Astrocyte of the hippocampus (primary cell): ENCODE measurements around the gene VWF.

Source experiments
- DNase-seq: peaks from one replicate; pipeline ENCODE4 v3.0.0; 2011; ENCODE audit warnings: low read depth, low spot score

Gene VWF

DNA sequence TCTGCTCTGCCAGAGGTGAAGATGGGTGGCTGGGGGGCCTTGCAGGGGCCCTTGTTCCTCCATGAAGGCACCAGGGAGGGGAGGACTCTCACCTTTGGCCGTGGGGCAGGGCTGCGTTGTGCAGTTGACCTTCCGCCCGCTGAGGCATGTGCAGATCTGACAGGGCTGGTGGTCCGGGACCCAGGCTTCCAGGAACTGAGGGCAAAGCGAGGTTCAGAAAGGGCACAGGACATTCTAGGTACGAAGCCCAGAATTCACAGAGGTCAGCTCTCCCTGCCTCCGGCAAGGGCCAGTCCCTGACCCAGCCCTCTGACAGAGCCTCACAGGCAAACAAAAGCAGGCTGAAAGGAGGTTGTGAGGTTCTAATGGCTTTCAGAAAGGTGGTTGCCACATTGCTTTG, 139.0 kb downstream of the VWF start:
- no peak for DNase-seq

DNA sequence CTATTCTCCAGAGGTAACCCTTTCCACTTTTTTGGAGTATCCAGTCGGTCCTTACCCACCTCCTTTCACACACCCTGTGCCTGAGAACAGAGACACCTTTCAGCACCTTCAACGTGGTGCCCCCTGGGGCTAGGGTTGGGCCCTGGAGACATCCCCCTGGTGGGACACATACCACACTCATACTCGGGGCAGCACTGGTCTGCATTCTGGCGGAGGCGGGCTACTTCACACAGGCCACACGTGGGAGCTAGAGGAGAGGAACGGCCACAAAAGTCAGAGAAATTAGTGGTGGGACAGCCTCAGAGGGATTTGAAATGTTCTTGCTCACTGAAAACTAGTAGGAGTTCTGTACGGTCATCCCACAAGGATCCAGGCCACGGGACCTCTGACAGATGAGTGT, 139.6 kb downstream of the VWF start:
- no peak for DNase-seq

DNA sequence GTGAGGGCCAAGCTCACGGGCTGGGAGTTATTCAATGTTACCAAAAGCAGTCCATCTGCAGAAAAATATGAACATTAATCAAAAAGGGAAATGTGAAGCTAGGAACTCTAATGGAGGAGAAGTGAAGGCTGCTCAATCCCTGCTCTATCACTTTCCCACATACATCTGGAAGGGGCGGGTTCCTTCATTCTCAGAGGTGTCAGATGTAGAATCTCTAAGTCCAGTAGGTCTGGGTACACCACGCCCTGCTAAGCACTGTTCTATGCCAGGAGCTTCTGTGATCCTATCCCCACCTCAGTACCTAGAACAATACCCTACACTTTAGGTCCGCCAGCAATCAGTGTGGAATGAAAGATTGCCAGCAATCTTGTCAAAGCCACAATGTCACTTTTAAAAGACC, 142.4 kb downstream of the VWF start:
- no peak for DNase-seq

DNA sequence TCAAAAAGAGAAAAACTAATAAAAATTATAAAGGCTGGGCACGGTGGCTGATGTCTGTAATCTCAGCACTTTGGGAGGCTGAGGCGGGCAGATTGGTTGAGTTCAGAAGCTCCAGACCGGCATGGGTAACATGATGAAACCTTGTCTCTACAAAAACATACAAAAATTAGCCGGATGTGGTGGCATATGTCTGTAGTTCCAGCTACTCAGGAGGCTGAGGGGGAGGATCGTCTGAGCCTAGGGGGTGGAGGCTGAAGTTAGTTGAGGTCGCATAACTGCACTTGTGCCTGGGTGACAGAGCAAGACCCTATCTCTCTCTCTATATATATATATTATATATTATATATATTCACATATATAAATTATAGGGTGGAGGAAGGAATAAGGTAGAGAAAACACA, 146.9 kb downstream of the VWF start:
- DNase-seq = no peak

DNA sequence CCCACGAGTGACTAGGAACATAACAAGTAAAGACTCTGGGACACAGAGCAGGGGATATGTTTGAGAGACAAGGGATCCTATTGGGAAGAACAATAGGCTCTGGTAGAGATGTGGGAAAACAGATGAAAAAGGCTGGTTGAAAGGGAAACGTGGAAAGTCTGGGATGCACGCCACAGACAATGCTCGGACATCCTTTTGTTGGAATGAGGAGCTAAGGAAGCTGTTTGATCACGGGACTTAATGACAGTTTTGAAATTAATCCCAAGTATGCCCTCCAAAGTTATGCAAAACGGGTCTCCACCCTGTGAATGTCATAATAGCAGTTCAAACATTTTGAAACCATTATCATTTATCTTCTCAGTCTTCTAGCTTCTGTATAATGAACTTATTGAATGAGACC, 147.8 kb downstream of the VWF start:
- DNase-seq = no peak

DNA sequence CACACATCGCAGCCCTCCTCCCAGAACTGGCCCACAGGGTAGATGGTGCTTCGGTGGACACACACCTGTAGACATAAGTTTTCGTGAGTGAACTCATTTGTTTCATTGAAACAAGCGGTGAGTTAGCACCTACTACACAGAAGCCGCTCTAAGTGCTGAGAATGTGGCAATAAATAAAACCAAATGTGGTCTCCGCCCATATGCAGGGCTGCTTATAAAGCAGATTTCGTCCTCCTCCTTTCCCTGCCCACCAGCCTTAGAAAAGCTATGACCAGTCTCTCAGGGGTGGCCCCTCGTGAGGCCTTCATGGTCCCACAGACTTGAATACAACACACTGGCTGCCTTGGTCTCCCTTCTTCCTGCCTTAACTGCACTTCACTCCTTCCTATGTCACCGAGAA, 148.3 kb downstream of the VWF start:
- DNase-seq = no peak

DNA sequence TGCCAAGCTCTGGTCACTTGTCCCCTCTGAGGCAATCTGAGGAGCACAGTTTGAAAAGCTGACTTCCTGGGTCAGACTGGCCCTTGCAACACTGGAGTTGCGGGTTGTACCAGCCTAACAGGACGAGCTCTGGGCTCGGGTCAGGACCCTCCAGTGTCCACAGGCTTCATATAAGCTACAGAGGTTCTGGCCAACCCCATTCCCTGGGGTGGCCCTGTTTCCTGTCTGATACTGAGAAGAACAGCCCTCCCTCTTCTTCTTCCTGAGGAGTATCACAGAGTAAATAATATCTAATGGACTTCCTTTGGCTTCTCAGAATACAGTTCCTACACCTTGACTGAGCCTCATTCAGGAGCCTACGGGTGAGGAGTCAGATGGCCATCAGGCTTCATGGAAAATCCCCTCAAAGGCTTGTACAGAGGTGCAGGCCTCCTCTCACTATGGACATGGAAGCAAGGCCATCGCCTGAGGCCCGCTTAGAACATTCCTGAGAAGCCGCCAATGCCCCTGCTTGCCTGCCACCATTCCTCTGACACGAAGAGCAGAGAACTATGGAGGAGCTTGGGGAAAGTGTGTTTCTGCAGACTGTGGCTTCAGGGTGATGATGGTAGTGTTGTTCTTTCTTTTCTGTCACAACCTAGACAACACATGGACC, 150.9 kb downstream of the VWF start:
- no peak for DNase-seq

DNA sequence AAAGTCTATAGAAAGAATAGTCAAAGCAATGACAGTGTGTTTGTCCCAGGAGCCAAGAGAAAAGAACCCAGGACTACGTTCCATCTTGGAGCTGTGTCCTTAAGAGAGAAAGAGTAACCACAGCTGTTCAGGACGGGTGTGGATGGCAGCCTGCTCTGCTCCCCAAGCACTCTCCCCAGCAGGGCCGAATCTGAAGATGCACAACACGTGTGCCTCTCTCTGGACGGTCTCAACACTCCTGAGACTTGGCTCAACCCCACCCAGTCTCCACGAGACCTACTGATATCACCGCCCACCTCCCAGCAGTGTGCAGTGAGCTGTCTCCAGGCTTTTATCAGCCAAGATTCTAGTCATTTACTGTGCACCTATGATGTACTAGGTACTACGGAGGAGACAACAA, 152.1 kb downstream of the VWF start:
- no peak for DNase-seq

DNA sequence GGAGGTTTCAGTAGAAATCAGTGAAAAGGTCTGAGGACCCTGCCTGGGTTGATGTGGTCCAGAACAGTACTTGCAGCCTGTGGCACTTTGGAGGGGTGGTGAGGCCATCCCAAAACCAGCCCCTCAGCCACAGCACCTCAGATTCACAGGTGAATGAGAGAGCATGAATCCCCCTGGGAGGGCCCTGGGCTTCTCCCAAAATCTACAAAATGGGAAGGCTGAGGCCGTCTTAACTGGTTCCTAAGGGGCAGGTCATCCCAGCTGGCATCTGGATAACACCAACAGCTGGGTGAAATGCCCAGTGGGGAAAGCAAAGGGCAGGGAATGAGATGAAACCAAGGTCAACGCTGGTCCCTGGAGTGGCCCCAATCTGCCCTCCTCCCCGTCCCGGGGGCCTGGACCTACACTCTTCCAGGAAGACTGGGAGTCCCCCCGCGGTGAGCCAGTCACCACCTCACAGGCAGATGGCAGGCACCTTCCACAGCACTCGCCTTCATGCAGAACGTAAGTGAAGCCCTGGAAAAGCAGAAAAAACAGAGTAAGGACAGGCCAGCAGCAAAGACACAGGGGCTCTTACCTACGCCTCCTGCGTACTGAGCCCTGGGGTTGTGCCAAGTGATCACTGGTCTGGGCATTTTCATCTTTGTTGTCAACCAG, 153.1 kb downstream of the VWF start:
- no peak for DNase-seq

DNA sequence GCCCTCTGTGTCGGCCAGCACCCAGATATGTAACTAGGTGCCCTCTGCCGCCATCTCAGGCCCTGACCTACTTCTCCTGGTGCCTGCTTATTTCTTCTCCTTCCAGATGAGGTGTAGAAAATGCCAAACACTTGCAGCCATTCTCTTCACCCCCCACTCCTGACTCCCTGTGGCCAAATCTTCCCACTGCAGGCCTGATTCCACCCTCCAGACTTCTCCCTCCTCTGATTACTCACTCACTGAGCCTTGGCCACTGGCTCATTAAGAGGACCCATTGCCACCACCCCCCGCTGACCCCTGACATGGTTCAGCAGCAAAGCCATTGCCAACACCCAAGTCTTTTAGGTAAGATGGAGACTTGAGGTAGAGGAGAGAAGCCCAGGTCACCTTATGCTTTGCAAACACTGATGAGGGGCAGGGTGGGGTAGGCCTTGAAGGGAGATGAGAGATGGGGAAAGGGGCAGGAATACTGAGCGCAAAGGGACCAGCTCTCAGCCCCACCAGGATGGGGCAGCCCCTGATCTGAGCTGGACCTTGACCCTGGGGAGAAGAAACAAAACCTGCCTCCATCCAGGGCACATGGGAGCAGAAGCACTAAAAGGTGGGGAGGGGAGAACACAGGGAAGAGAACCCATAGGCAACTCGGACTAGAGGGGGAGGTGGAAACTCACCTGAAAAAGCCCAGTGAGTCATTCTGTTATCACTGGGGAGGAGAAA, 154.3 kb downstream of the VWF start:
- DNase-seq = no peak

DNA sequence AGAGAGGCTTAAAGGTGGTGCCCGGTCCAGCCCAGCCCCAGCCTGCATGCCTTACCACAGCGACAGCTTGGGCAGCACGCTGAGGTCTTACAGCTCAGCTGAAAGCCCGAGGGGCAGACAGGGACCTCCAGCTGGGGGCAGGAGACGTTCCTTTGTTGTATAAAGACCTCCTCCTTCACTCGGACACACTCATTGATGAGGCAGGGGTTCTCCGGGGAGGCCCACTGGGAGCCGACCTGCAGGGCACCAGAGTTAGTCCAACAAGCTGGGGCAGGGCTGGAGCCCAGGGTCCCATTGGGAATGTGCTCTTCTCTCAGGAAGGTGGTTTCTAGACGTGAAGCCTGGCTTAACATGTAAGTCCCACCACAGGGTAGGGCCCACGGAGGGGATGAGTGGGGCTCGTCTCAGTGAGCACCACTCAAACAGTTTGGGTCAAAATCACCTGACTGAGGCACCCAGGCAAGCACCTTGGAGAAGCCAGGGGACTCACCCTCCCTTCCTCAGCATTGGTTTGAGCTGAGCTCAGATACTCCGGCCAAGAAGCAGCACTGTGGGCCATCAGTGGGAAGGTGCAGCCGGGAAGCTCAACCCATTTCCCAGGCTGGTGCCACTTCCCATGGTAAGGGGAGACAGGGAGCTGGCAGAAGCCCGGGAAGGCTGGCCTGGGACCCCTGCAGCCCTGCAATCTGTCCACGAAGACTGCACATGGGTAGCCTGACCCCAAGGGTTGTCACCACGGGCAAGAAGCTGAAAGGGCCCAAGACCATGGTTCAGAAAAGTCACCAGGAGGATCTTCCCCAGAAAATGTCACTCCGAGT, 155.1 kb downstream of the VWF start:
- no peak for DNase-seq

DNA sequence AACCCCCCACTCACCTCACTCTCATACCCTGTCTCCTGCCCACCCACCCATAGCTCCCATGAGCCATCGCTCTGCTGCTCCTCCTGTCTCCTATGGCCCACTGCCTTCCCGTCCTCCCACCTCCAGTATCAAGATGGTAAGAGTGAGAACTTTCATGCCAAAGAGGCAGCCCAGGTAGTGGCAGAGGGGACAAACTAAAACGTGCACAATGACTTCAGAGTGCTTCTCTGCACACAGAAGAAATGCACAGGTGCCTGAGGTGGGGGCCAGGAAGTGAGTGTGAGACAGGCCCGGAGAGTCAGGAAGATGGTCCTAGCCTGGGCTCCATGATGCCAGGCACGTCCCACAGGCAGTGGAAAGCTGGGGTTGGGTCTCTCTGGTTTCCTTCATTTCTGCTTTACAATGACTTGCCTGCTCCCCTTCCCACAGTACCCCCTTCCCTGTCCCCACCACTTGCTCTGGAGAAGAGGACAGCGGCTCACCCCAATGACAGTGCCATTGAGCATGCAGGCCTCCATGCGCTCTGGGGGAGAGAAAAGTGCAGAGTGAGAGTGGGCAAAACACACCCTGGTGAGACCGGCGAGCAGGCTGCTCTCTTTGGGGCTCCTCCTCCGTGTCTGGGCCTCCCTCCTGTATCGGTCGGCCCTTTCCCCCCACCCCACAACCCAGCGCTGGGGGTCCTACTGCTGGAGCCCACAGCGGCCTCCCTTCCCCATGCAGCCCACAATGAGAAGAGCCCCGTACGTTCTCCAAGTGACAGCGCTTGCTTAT, 156.6 kb downstream of the VWF start:
- no peak for DNase-seq

DNA sequence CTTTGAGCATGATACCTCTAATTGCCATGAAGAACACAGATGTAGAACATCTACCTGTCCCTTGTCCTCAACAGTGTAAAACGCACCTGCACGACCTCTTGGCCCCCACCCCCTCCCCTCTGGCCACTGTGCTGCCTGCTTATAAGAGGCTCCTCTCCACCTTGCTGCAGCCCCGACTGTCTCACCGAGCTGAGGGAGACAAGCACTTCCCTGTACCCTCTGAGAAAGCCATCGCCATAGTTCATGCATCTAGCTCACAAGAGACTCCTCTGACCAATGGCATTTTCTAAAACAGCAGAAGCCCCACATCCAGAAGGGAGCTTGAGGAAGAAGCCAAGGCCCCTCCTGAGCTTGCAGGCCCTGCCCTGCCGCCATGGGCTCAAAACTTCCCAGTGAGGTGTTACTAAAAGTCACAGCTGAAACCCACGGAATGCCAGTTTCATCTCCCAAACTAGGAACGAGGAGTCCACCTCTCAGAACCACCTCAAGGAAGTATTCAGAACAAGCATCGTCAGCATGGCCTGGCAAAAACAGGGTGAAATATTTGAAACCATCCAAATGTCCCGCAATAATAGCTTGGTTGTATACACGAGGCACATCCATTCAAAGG, 157.9 kb downstream of the VWF start:
- DNase-seq = no peak

DNA sequence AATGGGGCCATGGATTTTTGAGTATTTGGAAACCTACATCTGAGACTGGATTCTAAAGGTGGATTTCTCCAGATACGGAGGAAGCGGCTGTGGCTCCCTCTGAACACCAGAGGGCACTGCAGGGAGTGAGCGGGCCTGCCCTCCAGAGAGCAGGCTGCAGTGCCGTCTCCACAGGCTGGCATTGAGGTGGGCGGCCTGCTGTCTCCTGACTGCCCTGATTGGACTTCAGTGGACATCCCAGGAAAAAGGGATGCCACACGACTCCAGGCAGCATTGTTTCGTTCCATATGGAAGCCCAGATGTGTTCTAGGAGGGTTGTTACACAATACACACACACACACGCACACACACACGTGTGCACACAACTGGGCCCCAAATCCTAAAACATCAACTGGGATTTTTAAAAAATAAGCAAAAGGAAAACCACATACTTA, 158.5 kb downstream of the VWF start:
- DNase-seq = peak; percentile 75

DNA sequence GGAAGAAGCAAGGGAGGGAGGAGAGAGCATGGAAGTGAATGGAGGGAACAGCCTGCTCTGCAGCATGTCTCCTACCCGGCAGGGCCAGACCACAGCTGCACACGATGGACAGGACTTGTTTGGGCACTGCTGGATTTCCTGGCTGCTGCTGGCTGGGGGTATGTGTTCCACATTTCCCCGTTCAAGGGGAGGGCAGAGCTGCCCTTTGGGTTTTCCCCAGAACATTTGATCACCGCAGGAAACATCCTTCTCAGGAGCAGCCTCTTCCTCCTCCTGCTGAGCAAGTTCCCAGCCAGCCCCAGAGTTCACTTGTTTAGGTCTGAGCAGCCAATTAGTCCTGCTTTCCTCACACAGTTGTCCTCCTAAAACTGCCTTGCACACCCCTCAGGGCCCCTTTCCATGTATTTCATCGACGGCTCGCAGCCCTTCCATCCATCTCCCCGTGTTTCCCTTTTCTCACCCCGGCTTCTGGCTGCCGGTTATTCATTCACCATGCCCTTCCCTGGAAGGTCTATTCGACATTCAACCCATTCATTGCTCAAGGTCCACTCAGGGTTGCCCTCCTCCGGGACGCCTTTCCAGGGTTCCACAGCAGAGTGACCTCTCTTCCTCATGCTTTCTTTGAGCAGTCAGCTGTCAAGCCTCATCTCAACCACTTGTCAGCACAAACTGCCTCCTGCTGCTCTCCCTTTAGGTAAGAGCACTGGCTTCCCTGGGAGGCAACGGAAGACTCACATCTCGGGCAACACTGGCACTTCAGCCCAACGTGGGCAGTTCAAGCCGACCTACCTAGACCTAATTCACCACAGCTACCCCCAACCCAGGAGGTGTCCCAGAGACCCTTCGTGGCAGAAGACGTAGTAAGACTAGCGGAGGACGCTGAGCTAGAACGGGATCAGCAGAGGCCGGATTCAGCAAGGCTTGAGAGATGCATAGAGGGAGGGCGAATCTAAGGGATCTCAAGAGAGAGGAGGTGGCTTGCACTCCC, 159.3 kb downstream of the VWF start:
- DNase-seq = no peak

DNA sequence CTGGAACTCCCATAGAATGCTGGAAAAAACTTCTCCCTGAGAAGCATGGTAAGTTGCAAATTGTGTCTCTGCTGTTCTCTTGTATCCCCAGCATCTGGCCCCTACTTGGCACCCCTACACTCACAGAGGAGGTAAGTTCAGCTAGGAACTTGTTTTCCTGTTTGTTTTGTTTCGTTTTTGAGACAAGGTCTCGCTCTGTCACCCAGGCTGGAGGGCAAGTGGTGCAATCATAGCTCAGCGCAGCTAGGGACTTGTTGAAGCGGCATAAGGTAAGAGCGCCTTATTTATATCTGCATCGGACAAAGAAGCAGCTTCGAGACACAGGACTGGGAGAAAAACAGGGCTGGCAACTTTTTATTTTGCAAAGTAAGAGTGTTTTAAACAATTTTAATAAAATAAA, 161.0 kb downstream of the VWF start:
- DNase-seq = no peak

DNA sequence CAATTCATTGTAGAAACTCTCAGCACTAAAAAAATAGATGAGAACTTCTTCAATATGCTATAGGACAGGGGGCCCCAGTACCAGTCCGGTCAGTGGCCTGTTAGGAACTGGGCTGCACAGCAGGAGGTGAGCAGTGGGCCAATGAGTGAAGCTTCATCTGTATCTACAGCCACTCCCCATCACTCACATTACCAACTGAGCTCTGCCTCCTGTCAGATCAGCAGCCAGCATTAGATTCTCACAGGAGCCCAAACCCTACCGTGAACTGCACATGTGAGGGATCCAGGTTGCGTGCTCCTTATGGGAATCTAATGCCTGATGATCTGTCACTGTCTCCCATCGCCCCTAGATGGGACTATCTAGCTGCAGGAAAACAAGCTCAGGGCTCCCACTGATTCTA, 163.7 kb downstream of the VWF start:
- no peak for DNase-seq

DNA sequence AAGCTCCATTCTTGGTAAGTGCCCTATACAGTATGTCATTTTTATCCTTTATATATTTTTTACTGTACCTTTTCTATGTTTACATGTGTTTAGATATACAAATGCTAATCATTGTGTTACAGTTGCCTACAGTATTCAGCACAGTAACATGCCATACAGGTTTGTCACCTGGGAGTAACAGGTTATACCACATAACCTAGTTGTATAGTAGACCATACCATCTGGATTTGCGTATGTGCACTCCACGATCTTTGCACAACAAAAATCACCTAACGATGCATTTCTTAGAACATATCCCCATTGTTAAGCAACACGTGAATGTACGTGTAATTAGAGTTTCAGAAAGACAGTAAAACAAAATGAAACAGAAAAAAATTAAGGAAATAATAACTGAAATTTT, 167.5 kb downstream of the VWF start:
- no peak for DNase-seq

DNA sequence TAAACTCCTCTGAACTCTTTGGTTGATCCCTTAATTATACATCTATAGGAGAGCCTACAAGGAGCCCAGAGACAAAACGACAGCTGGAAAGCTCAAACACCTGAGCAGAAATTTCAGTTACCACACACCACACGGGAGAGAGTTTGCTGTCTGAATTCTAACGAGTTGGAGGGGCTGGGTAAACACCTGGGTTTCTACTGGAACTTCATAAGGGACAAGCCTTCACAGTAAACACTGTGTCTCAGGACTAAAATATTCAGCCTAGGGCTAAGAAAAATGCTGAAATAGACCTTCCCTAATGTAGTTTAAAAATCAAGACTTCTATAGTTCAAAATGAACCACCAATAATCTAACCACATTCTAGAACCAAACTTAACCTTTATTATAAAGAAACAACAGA, 169.8 kb downstream of the VWF start:
- no peak for DNase-seq
